Nephron (organoid): ENCODE measurements around the gene RNPEP.
A peak's percentile ranks its signal among the peaks of the same experiment; 100 is the strongest.
"Not testable (repeated sequence)": the region's sequence is repeated elsewhere in the genome, so short reads cannot be mapped to it uniquely, and the experiment has no call there.

Experiments
- H3K27ac Mint-ChIP-seq, 3 experiments: 2 replicates each; pipeline ENCODE4 v1.8.0; 2020; ENCODE audit warnings: mixed read lengths in 3 of 3, mild to moderate bottlenecking in 2 of 3, moderate library complexity in 1 of 3
- H3K27me3 Mint-ChIP-seq: 2 replicates; pipeline ENCODE4 v1.8.0; 2021; ENCODE audit warnings: low read depth, mild to moderate bottlenecking, moderate library complexity, mixed read lengths
- H3K36me3 Mint-ChIP-seq: 2 replicates; pipeline ENCODE4 v1.8.0; 2020; ENCODE audit warnings: low read depth, mixed read lengths
- H3K4me1 Mint-ChIP-seq: 2 replicates; pipeline ENCODE4 v1.8.0; 2020; ENCODE audit warnings: mixed read lengths
- H3K4me3 Mint-ChIP-seq, 3 experiments: 2 replicates each; pipeline ENCODE4 v1.8.0; 2020; ENCODE audit warnings: mild to moderate bottlenecking in 3 of 3, mixed read lengths in 3 of 3, moderate library complexity in 2 of 3
- H3K9me3 Mint-ChIP-seq: 2 replicates; pipeline ENCODE4 v1.8.0; 2020; ENCODE audit warnings: mixed read lengths
- TF ChIP-seq, protein P1 (sequence below), 3 experiments: fragments of 200-600 bp; sonication (generic); IDR thresholded peaks; one replicate each; pipeline ENCODE4 v1.5.0; 2021; ENCODE audit warnings: antibody characterized with exemption in 3 of 3; ENCODE audit not compliant: unreplicated experiment in 3 of 3

RNPEP gene

DNA sequence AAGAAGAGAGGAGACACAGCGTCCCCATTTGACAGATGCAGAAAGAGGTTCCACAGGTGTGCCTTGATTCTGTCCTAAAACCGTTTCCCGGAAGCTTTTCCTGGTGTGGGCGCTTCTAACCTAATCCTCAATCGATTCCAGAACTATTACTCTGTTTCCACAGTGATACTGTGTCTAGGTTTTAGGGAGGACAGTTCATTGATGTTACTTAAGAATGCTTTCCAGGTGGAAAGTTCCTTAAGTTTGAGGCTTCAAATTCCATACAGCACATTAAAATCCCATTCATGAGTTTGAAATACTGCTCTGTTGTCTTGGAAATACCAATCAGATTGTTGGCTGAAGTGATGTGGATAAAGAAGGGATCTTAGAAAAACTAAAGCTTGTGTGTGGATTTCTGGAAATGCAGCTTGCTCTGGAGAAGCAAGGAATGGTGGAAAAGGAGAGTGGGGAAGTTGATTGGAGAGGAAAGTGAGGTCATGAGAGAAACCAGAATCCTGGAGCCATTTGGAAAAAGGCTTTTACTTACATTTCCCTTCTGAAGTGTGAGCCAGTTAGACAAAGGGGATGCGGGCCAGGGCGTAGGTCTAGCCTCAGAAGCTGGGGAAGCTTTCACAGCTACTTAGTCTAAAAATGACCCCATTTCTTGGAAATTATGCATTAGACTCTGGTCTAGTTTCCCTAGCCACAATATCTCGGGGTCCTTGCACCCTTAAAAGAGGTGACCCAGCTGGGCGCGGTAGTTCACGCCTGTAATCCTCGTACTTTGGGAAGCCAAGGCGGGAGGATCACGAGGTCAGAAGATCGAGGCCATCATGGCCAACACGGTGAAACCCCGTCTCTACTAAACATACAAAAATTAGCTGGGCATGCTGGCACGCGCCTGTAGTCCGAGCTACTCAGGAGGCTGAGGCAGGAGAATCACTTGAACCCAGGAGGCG, 34.6 kb downstream of the RNPEP start:
- TF ChIP-seq, protein P1, sequence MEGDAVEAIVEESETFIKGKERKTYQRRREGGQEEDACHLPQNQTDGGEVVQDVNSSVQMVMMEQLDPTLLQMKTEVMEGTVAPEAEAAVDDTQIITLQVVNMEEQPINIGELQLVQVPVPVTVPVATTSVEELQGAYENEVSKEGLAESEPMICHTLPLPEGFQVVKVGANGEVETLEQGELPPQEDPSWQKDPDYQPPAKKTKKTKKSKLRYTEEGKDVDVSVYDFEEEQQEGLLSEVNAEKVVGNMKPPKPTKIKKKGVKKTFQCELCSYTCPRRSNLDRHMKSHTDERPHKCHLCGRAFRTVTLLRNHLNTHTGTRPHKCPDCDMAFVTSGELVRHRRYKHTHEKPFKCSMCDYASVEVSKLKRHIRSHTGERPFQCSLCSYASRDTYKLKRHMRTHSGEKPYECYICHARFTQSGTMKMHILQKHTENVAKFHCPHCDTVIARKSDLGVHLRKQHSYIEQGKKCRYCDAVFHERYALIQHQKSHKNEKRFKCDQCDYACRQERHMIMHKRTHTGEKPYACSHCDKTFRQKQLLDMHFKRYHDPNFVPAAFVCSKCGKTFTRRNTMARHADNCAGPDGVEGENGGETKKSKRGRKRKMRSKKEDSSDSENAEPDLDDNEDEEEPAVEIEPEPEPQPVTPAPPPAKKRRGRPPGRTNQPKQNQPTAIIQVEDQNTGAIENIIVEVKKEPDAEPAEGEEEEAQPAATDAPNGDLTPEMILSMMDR (IDR thresholded peaks at IDR 0.05; ENCODE audit: unreplicated experiment in 3 of 3) = no peak
- Mint-ChIP-seq H3K27ac (peak overlapping the region; percentile 26 to 64 (median 60)), H3K4me1 (peaks cover 25% of the 10 kb centered on the region), H3K27me3 (peaks cover 18% of the 10 kb centered on the region), H3K4me3 (no peak overlapping the region), H3K36me3 (no peaks in the 10 kb centered on the region), H3K9me3 (no peaks in the 10 kb centered on the region)

DNA sequence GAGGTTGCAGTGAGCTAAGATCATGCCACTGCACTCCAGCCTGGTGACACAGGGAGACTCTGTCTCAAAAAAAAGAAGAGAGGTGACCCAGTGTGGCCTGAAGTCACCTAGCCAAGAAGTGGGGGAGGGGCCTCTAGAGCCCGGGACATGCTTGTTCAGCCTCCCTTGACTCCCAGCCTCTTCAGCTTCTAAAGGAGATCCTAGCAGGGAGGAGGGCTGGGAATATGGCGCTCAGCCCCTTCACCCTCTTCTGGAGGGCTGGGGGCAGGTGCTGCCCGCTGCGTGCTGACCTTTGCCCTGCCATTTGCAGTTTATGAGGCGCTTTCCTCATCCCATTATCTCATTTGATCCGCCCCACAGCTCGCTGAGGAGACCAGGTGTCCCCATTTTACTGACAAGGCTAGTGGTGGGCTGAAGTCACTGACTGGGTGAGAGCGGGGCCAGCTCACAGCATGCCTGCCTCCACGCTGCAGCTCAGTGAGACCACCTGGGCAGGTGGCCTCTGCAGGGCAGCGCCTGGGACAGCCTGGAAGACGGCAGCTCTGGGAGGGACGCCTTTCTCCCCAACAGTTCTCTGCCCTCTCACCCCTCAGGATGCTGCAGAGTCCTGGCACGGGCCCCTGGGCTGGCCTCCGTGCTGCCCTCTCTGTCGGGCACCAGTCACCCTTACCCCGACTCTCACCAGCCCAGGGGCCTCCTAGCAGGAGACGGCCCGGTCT, 35.5 kb downstream of the RNPEP start:
- Mint-ChIP-seq H3K36me3 (no peaks in the 10 kb centered on the region), H3K27ac (peak overlapping the region in 1 of 3 experiments; percentile 89), H3K27me3 (peaks cover 18% of the 10 kb centered on the region), H3K4me1 (peaks cover 28% of the 10 kb centered on the region), H3K9me3 (no peaks in the 10 kb centered on the region), H3K4me3 (no peak overlapping the region)
- TF ChIP-seq, protein P1 (IDR thresholded peaks at IDR 0.05; ENCODE audit: unreplicated experiment in 3 of 3) = no peak

DNA sequence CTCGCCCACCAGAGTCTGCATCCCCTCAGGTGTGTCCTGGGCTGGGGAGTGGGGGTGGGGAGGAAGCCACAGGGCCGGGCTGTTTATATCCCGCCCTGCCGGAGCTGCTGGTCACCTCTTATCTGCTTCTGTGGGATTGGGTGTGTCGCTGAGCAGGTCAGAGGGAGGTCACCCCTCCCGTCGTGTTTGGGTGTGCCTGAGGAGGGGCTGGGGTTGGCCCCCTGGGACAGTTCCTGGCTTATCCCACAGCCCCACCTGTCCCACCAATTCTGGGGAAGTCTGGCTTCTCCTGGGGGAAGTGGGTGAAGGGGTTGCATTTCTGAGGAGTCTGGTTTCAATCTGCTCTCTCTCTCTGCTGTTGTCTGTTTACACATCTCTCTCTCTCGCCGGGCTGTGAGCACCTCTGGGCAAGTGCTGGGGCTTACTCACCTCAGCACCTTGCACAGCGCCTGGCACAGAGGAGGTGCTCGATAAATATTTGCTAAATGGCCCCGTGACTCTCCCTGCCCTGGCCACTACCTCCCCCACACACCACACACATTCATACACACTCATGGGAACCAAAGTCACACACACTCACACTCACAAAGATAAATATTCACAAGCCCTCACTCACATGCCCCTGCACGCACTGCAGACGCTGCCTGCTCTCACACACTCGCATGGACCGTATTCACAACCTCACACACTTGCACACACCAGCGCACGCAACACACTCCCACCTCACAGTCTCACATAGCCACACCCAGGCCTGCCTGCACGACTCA, 36.2 kb downstream of the RNPEP start:
- peak overlapping the region; percentile 16 to 89 (median 54) for H3K27ac Mint-ChIP-seq
- H3K27me3 Mint-ChIP-seq = peaks cover 18% of the 10 kb centered on the region
- peak overlapping the region in 2 of 3 experiments; percentile 18 to 30 for H3K4me3 Mint-ChIP-seq
- peaks cover 31% of the 10 kb centered on the region for H3K4me1 Mint-ChIP-seq
- H3K9me3 Mint-ChIP-seq = no peaks in the 10 kb centered on the region
- no peaks in the 10 kb centered on the region for H3K36me3 Mint-ChIP-seq
- TF ChIP-seq, protein P1 (IDR thresholded peaks at IDR 0.05; ENCODE audit: unreplicated experiment in 3 of 3) = no peak

DNA sequence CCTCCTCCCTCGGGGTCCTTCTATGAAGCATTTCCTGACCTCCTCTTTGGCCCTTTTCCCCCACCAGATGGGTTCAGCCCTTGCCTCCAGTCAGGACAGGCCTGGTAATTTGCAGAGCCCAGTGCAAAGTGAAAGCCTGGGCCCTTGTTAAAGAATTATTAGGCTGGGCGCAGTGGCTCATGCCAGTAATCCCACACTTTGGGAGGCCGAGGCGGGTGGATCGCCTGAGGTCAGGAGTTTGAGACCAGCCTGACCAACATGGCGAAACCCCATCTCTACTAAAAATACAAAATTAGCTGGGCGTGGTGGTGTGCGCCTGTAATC, 36.7 kb downstream of the RNPEP start:
- H3K36me3 Mint-ChIP-seq, H3K9me3 Mint-ChIP-seq: not testable (repeated sequence)
- H3K4me3 Mint-ChIP-seq = peak overlapping the region in 1 of 3 experiments; percentile 30
- peaks cover 31% of the 10 kb centered on the region for H3K4me1 Mint-ChIP-seq
- peak overlapping the region; percentile 16 to 89 (median 54) for H3K27ac Mint-ChIP-seq
- H3K27me3 Mint-ChIP-seq = peaks cover 18% of the 10 kb centered on the region

DNA sequence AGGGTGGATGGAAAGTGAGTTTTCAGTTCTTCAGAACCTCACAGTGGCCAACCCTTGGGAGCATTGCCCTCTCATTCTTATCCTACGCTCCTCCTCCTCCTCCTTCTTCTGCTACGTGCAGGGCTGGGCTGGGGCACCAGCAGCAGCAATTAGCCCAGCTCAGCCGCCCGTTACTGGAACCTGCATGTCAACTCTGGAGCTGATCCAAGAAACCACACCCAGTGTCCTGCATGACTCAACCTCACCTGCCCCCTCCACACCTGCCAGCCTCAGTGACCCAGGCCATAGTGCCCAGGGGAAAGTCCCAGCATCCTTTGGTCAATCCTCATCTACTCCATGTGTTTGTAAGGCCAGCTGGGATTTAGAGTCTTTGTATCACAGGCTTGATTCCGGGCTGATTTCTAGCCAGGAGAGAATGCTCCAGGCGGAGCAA, 40.6 kb downstream of the RNPEP start:
- no peaks in the 10 kb centered on the region for H3K36me3 Mint-ChIP-seq
- TF ChIP-seq, protein P1 (IDR thresholded peaks at IDR 0.05; ENCODE audit: unreplicated experiment in 3 of 3) = no peak
- H3K27ac Mint-ChIP-seq = peak overlapping the region; percentile 32 to 87 (median 33)
- peaks cover 11% of the 10 kb centered on the region for H3K27me3 Mint-ChIP-seq
- no peak overlapping the region for H3K4me3 Mint-ChIP-seq
- no peaks in the 10 kb centered on the region for H3K9me3 Mint-ChIP-seq
- H3K4me1 Mint-ChIP-seq = peaks cover 13% of the 10 kb centered on the region

DNA sequence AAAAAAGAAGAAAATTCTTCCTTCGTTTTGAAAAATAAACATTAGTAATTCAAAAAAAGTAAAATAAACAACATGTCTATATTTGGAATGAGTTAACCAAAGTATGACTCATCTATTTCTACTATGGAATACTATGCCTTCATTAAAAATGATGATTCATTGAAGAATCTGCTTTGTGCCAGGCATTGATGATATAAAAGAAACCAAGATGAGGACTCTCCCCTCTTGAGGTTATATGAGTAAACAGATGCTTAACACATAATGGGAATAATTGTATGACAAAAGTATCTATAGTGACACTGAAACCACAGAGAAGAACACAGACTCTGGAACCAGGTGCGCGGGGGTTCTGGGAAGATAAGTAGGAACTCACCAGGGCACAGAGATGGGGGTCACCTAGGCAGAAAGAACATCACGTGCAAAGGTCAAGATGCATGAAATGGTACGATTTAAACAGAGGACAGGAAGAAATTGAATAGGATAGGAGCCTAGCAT, 46.8 kb downstream of the RNPEP start:
- peaks cover 3% of the 10 kb centered on the region for H3K27me3 Mint-ChIP-seq
- TF ChIP-seq, protein P1 (IDR thresholded peaks at IDR 0.05; ENCODE audit: unreplicated experiment in 3 of 3) = no peak
- no peaks in the 10 kb centered on the region for H3K36me3 Mint-ChIP-seq
- no peak overlapping the region for H3K4me3 Mint-ChIP-seq
- no peaks in the 10 kb centered on the region for H3K9me3 Mint-ChIP-seq
- no peak overlapping the region for H3K27ac Mint-ChIP-seq
- H3K4me1 Mint-ChIP-seq = no peaks in the 10 kb centered on the region
